Neural cell (in vitro differentiated cells): ENCODE measurements around the gene VEGFB. TPM values are rescaled to one million over a fixed set of nuclear protein-coding genes. Genes with fewer than 3 reads are reported as not detected.
A peak's percentile ranks its signal among the peaks of the same experiment; 100 is the strongest.

Experiments used
- H2AFZ ChIP-seq: fragments of 200-600, 300-800 bp; sonication (generic), shearing (Covaris generic); 2 replicates; pipeline ENCODE4 v1.6.0; 2014; ENCODE audit warnings: low read depth, mild to moderate bottlenecking, antibody characterized with exemption, low read length, moderate library complexity
- H3F3A ChIP-seq: fragments of 200-600 bp; shearing (Covaris generic); 2 replicates; pipeline ENCODE4 v1.6.1; 2016; ENCODE audit warnings: mild to moderate bottlenecking, moderate library complexity, mixed read lengths, antibody characterized with exemption, low read length; ENCODE audit not compliant: insufficient read depth, poor library complexity, severe bottlenecking
- H3K27ac ChIP-seq: fragments of 200-600, 300-800 bp; sonication (generic), shearing (Covaris generic); 2 replicates; pipeline ENCODE4 v1.5.1; 2014; ENCODE audit warnings: mild to moderate bottlenecking, low read length, moderate library complexity
- H3K27me3 ChIP-seq: fragments of 300-800, 200-600 bp; sonication (generic), shearing (Covaris generic); 2 replicates; pipeline ENCODE4 v1.6.0; 2014; ENCODE audit warnings: mild to moderate bottlenecking, low read depth, low read length, moderate library complexity; ENCODE audit not compliant: insufficient read depth
- H3K36me3 ChIP-seq: fragments of 300-800, 200-600 bp; sonication (generic), shearing (Covaris generic); 2 replicates; pipeline ENCODE4 v1.5.1; 2014; ENCODE audit warnings: mild to moderate bottlenecking, antibody characterized with exemption, low read length, moderate library complexity; ENCODE audit not compliant: insufficient read depth
- H3K4me2 ChIP-seq: fragments of 300-800, 200-600 bp; sonication (generic), shearing (Covaris generic); 2 replicates; pipeline ENCODE4 v1.6.0; 2014; ENCODE audit warnings: mild to moderate bottlenecking, low read length
- H3K4me3 ChIP-seq: fragments of 300-800, 200-600 bp; sonication (generic), shearing (Covaris generic); 2 replicates; pipeline ENCODE4 v1.5.1; 2014; ENCODE audit warnings: mild to moderate bottlenecking, low read length, moderate library complexity
- H3K79me2 ChIP-seq: fragments of 200-600 bp; shearing (Covaris generic); replicated peaks from 2 replicates; pipeline ENCODE4 v1.6.0; 2014; ENCODE audit warnings: mild to moderate bottlenecking, low read length, moderate library complexity; ENCODE audit not compliant: insufficient read depth
- H3K9ac ChIP-seq: fragments of 300-800, 200-600 bp; sonication (generic), shearing (Covaris generic); 2 replicates; pipeline ENCODE4 v1.6.1; 2016; ENCODE audit warnings: mild to moderate bottlenecking, low read length, mixed read lengths
- H3K9me2 ChIP-seq: fragments of 200-600 bp; shearing (Covaris generic); 2 replicates; pipeline ENCODE4 v1.6.1; 2016; ENCODE audit warnings: mild to moderate bottlenecking, low read length, mixed read lengths; ENCODE audit not compliant: insufficient read depth
- H3K9me3 ChIP-seq: fragments of 200-600, 300-800 bp; sonication (generic), shearing (Covaris generic); 2 replicates; pipeline ENCODE4 v1.6.1; 2016; ENCODE audit warnings: mild to moderate bottlenecking, mixed run types, low read length, moderate library complexity, mixed read lengths
- H4K20me1 ChIP-seq: fragments of 200-600 bp; shearing (Covaris generic); 2 replicates; pipeline ENCODE4 v1.6.1; 2016; ENCODE audit warnings: mild to moderate bottlenecking, mixed run types; ENCODE audit not compliant: insufficient read depth
- CTCF ChIP-seq: fragments of 450-650 bp; IDR thresholded peaks from 2 replicates; pipeline ENCODE4 v1.5.1; 2014; ENCODE audit warnings: antibody characterized with exemption, mild to moderate bottlenecking, moderate library complexity; ENCODE audit not compliant: poor library complexity, severe bottlenecking
- EP300 ChIP-seq: fragments of 450-650 bp; conservative IDR thresholded peaks from 2 replicates; pipeline ENCODE4 v1.6.1; 2014; ENCODE audit warnings: antibody characterized with exemption, mild to moderate bottlenecking, moderate library complexity; ENCODE audit not compliant: poor library complexity, severe bottlenecking
- EZH2 ChIP-seq: fragments of 200-600, 300-800 bp; shearing (Covaris generic), sonication (generic); IDR thresholded peaks from 2 replicates; pipeline ENCODE4 v1.6.1; 2014; ENCODE audit warnings: antibody characterized with exemption, low read length, borderline replicate concordance, mild to moderate bottlenecking; ENCODE audit not compliant: insufficient read depth, poor library complexity, severe bottlenecking
- MXI1 ChIP-seq: fragments of 450-650 bp; conservative IDR thresholded peaks from 2 replicates; pipeline ENCODE4 v1.6.1; 2014; ENCODE audit warnings: antibody characterized with exemption, mild to moderate bottlenecking; ENCODE audit not compliant: poor library complexity, severe bottlenecking
- POLR2AphosphoS5 ChIP-seq: IDR thresholded peaks from 2 replicates; pipeline ENCODE4 v1.6.1; 2012
- RAD21 ChIP-seq: fragments of 450-650 bp; conservative IDR thresholded peaks from 2 replicates; pipeline ENCODE4 v1.6.1; 2014; ENCODE audit warnings: antibody characterized with exemption, mild to moderate bottlenecking, moderate library complexity
- REST ChIP-seq: IDR thresholded peaks from 2 replicates; pipeline ENCODE4 v1.6.1; 2012; ENCODE audit warnings: borderline replicate concordance
- SMC3 ChIP-seq: fragments of 450-650 bp; conservative IDR thresholded peaks from 2 replicates; pipeline ENCODE4 v1.6.1; 2014; ENCODE audit warnings: antibody characterized with exemption, mild to moderate bottlenecking, moderate library complexity; ENCODE audit not compliant: poor library complexity
- TAF1 ChIP-seq: IDR thresholded peaks from 2 replicates; pipeline ENCODE4 v1.6.1; 2012; ENCODE audit warnings: low read depth
- polyA plus RNA-seq: library from polyadenylated mRNA; depleted of rRNA; stranded (reverse); fragments of >200 nt; gene quantifications from 2 replicates; pipeline ENCODE4 v1.2.3, GENCODE V29; 2014

The VEGFB gene
- polyA plus RNA-seq, 1 donor from 2014 or later: 4.8 TPM

GRCh38 chr11:64263947-64264317, 29.5 kb downstream of the VEGFB start:
- H4K20me1 ChIP-seq: no peaks in the 10 kb centered on the region
- no peaks in the 10 kb centered on the region for H3K9me3 ChIP-seq
- no peaks in the 10 kb centered on the region for H3K79me2 ChIP-seq
- H3K4me2 ChIP-seq: no peak overlapping the region
- H3K4me3 ChIP-seq: no peak overlapping the region
- no peaks in the 10 kb centered on the region for H3K9me2 ChIP-seq
- no peaks in the 10 kb centered on the region for H3K36me3 ChIP-seq
- H3K27ac ChIP-seq: no peak overlapping the region
- no peak overlapping the region for H2AFZ ChIP-seq
- no peaks in the 10 kb centered on the region for H3F3A ChIP-seq
- TF ChIP-seq POLR2AphosphoS5 (no peak), TAF1 (no peak), SMC3 (no peak), RAD21 (no peak), REST (no peak), EP300 (no peak), CTCF (no peak), MXI1 (no peak), EZH2 (no peak)
- H3K27me3 ChIP-seq: no peaks in the 10 kb centered on the region
- no peak overlapping the region for H3K9ac ChIP-seq

- Histone ChIP-seq H2AFZ (no peak overlapping the region), H3K4me3 (no peak overlapping the region), H3K79me2 (no peaks in the 10 kb centered on the region), H3K36me3 (no peaks in the 10 kb centered on the region), H3K4me2 (no peak overlapping the region), H3K9me3 (no peaks in the 10 kb centered on the region), H3K9ac (peak overlapping the region; percentile 20), H3K27ac (no peak overlapping the region), H3K9me2 (no peaks in the 10 kb centered on the region), H3F3A (no peaks in the 10 kb centered on the region), H3K27me3 (no peaks in the 10 kb centered on the region), H4K20me1 (no peaks in the 10 kb centered on the region)
- TF ChIP-seq CTCF: no peak
- no peak for TF ChIP-seq EZH2
Measured at GRCh38 chr11:64264371-64264852, 30.0 kb downstream of the VEGFB start.
